Measurements from ENCODE around the gene FYN.

Gene FYN

DNA sequence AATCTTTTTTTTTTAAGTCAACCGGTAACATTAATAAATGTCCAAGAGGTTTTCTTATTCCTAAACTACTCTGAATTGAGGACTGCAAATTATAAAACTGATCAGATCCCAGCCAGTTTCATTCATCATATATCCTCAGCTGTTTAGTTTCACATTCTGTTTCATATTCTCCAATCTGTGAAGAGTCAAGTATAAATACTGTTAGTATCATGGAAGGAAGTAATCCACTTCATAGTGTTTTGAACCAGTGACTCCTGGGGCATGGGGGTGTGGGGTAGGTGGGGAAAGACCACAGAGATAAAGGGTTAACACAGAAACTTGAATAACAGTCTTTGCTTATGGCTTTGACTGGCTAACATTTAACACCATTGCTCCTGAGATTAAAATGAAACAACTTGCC, 69.9 kb downstream of the FYN start:
- ChIA-PET POLR2A (no interaction called here), CTCF (interaction anchor here (1.0 to 2.0 kb wide), 6 partner anchors 10 to 194 kb away, joined by 3 to 5 read pairs (median 4); no protein-coding TSS in a partner anchor)
- no peak for DNase-seq (ENCODE audit: low read depth, low spot score)
- TF ChIP-seq, protein P1, sequence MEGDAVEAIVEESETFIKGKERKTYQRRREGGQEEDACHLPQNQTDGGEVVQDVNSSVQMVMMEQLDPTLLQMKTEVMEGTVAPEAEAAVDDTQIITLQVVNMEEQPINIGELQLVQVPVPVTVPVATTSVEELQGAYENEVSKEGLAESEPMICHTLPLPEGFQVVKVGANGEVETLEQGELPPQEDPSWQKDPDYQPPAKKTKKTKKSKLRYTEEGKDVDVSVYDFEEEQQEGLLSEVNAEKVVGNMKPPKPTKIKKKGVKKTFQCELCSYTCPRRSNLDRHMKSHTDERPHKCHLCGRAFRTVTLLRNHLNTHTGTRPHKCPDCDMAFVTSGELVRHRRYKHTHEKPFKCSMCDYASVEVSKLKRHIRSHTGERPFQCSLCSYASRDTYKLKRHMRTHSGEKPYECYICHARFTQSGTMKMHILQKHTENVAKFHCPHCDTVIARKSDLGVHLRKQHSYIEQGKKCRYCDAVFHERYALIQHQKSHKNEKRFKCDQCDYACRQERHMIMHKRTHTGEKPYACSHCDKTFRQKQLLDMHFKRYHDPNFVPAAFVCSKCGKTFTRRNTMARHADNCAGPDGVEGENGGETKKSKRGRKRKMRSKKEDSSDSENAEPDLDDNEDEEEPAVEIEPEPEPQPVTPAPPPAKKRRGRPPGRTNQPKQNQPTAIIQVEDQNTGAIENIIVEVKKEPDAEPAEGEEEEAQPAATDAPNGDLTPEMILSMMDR (IDR thresholded peaks at IDR 0.05; ENCODE audit: insufficient read depth, low read length, missing control alignments): no peak
- H3K4me3 ChIP-seq (ENCODE audit: low read depth, low read length): no peak overlapping the region

DNA sequence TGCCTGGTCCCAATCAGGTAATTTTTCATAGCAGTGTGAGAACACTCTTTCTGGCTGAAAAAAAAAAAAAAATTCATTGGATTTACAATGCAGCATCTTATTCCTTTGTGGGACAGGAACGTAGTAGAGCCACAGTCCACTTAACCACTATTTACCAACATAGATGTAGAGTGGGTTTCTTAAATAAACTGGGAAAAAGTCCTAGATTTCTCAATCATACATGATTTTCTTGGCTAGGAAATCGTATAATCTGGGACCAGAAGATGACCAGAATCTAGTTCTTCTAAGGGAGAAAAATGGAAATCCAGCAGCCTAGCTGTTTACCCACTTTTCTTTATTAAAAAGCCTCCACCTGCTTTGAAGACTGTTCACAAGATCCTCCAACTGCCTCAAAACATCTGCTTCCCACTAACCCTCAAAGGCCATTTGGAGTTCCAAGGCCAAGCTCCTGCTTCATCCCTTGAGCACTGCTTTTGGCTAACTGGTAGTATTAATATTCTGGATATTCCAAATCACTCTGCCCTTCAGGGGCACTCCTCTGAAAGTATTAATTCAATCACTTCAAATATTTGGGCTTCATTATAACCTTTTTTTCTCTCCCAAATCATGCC, 70.4 kb downstream of the FYN start:
- TF ChIP-seq, protein P1 (IDR thresholded peaks at IDR 0.05; ENCODE audit: insufficient read depth, low read length, missing control alignments): no peak
- DNase-seq (ENCODE audit: low read depth, low spot score): no peak
- ChIA-PET CTCF (interaction anchor here (1.1 to 2.0 kb wide), 3 partner anchors 9 to 195 kb away, joined by 3 to 5 read pairs (median 4); no protein-coding TSS in a partner anchor), POLR2A (no interaction called here)
- no peak overlapping the region for H3K4me3 ChIP-seq (ENCODE audit: low read depth, low read length)

DNA sequence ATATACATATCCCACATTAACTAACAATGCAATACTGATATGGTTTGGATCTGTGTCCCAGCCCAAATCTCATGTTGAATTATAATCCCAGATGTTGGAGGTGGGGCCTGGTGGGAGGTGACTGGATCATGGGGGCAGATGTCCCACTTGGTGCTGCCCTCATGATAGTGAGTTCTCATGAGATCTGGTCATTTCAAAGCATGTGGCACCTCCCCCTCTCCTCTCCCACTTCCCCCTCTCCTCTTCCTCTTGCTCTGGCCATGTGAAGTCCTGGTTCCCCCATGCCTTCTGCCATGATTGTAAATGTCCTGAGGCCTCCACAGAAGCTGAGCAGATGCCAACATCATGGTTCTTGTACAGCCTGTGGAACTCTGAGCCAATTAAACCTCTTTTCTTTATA, 71.2 kb downstream of the FYN start:
- POLR2A ChIA-PET: no interaction called here
- no peak overlapping the region for H3K4me3 ChIP-seq (ENCODE audit: low read depth, low read length)
- CTCF ChIA-PET: no interaction called here
- TF ChIP-seq, protein P1 (IDR thresholded peaks at IDR 0.05; ENCODE audit: insufficient read depth, low read length, missing control alignments): no peak
- no peak for DNase-seq (ENCODE audit: low read depth, low spot score)

DNA sequence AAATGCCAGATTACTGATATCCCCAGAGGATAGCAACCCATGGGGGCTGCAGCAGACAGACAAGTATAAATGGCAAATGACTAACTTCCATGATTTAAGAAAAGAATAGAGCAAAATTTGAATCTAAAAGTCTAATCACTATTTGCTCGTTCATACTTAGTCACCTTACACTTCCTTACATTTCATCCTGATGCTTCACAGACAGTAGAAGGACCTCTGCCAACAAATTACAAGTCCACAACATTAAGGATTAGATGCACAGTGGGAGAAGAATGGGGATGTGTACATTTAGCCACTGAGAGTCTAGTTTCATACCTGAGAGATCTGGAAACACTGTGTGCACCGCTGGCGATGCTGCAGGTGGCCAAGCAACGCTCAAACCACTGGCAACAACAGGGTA, 72.4 kb downstream of the FYN start:
- no peak for DNase-seq (ENCODE audit: low read depth, low spot score)
- TF ChIP-seq, protein P1 (IDR thresholded peaks at IDR 0.05; ENCODE audit: insufficient read depth, low read length, missing control alignments): no peak
- no peak overlapping the region for H3K4me3 ChIP-seq (ENCODE audit: low read depth, low read length)
- ChIA-PET CTCF (interaction anchor here (0.6 to 2.7 kb wide), 5 partner anchors 12 to 240 kb away, joined by 3 to 10 read pairs (median 3); no protein-coding TSS in a partner anchor), POLR2A (no interaction called here)

DNA sequence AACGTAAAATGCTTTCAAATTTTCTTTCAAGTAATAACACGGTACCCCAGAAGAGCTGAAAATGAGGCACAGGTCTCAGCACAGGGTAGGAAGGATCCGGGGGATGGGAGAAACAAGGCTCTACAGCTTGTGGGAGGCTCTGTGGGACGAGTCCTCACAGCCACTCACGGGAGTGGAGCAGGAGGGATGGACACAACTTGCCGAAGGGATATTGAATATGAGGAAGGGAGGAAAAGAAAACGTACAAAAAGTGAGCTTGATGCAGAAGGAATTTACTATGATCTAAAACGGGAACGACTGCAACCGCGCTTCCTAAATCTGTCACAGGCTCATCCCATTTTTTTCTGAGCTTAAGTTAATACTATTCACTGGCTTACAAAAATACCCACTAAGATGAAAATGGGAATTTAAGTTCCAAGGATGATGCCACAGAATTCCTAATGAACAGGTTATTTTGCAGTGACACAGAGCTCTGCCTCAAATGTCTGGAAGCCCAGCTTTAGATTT, 72.9 kb downstream of the FYN start:
- DNase-seq (ENCODE audit: low read depth, low spot score): no peak
- no peak overlapping the region for H3K4me3 ChIP-seq (ENCODE audit: low read depth, low read length)
- ChIA-PET POLR2A (no interaction called here), CTCF (interaction anchor here (0.6 to 2.7 kb wide), 5 partner anchors 11 to 241 kb away, joined by 3 to 10 read pairs (median 3); no protein-coding TSS in a partner anchor)
- TF ChIP-seq, protein P1 (IDR thresholded peaks at IDR 0.05; ENCODE audit: insufficient read depth, low read length, missing control alignments): no peak

- no peak for DNase-seq (ENCODE audit: low read depth, low spot score)
- TF ChIP-seq, protein P1 (IDR thresholded peaks at IDR 0.05; ENCODE audit: insufficient read depth, low read length, missing control alignments): no peak
- H3K4me3 ChIP-seq (ENCODE audit: low read depth, low read length): no peak overlapping the region
- ChIA-PET CTCF (interaction anchor here (0.6 to 2.7 kb wide), 5 partner anchors 11 to 241 kb away, joined by 3 to 10 read pairs (median 3); no protein-coding TSS in a partner anchor), POLR2A (no interaction called here)
These were observed 73.5 kb downstream of the FYN start for GRCh38 chr6:111799576-111800258.
